ENCODE measurements around the gene P3H1.

GRCh38 chr1:42748461-42749410, 18.1 kb downstream of the P3H1 start:
- no peak for TF ChIP-seq CTCF (conservative IDR thresholded peaks at IDR 0.05; ENCODE audit: low read depth in 2 of 2)
- TF ChIP-seq CREB1 (CRISPR knock-in tag; IDR thresholded peaks at IDR 0.05; ENCODE audit: low read depth): no peak
- TF ChIP-seq POLR2AphosphoS5 (IDR thresholded peaks at IDR 0.05; ENCODE audit: low read depth): no peak
- TF ChIP-seq ZNF462 (CRISPR knock-in tag; IDR thresholded peaks at IDR 0.05): no peak
- TF ChIP-seq REST (IDR thresholded peaks at IDR 0.05; ENCODE audit: unreplicated experiment): no peak
- TF ChIP-seq EZH2 (IDR thresholded peaks at IDR 0.05; ENCODE audit: low read depth, unreplicated experiment): no peak
- TF ChIP-seq JUNB (IDR thresholded peaks at IDR 0.05; ENCODE audit: unreplicated experiment): no peak
- TF ChIP-seq EZH2phosphoT487 (IDR thresholded peaks at IDR 0.05; ENCODE audit: unreplicated experiment): no peak
- no peak for TF ChIP-seq ETS1 (IDR thresholded peaks at IDR 0.05)
- no peak for TF ChIP-seq ZNF331 (CRISPR knock-in tag; IDR thresholded peaks at IDR 0.05; ENCODE audit: low read depth)
- TF ChIP-seq ZNF114 (CRISPR knock-in tag; IDR thresholded peaks at IDR 0.05): no peak
- no peak for TF ChIP-seq STAT1 (IDR thresholded peaks at IDR 0.05; ENCODE audit: unreplicated experiment)
